NCI-H2081 (cell line): ENCODE results near the gene HEYL.

Experiments
- DNase-seq, 2 experiments: peaks; one replicate each; lab custom pipeline; 2025; lab: John Stamatoyannopoulos, UW

HEYL gene

GRCh38 chr1:39666772-39667171 is 27.3 kb upstream of the HEYL start:
- DNase-seq: no peak

- no peak for DNase-seq
These were observed 24.1 kb upstream of the HEYL start for GRCh38 chr1:39663559-39663958.

- DNase-seq: no peak
These were observed 23.4 kb upstream of the HEYL start for GRCh38 chr1:39662861-39663260.

- DNase-seq: no peak
These were observed 20.1 kb upstream of the HEYL start for GRCh38 chr1:39659538-39659937.

- DNase-seq: no peak
These were observed 19.7 kb upstream of the HEYL start for GRCh38 chr1:39659110-39659509.

GRCh38 chr1:39657923-39658485 is 18.6 kb upstream of the HEYL start:
- peak; percentile 46 to 73 for DNase-seq

GRCh38 chr1:39657402-39657801 is 18.0 kb upstream of the HEYL start:
- no peak for DNase-seq

- DNase-seq: no peak
These were observed 16.9 kb upstream of the HEYL start for GRCh38 chr1:39656391-39656790.

GRCh38 chr1:39655578-39656268 is 16.3 kb upstream of the HEYL start:
- no peak for DNase-seq

- DNase-seq: no peak
These were observed 14.8 kb upstream of the HEYL start for GRCh38 chr1:39654291-39654690.

- DNase-seq: peak; percentile 80 to 82
These were observed 14.1 kb upstream of the HEYL start for GRCh38 chr1:39653546-39654031.

GRCh38 chr1:39652554-39652953 is 13.1 kb upstream of the HEYL start:
- no peak for DNase-seq

- no peak for DNase-seq
These were observed 12.7 kb upstream of the HEYL start for GRCh38 chr1:39652105-39652504.

GRCh38 chr1:39650431-39650830 is 11.0 kb upstream of the HEYL start:
- DNase-seq: no peak

- no peak for DNase-seq
These were observed 10.3 kb upstream of the HEYL start for GRCh38 chr1:39649636-39650185.

GRCh38 chr1:39648496-39648895 is 9.1 kb upstream of the HEYL start:
- no peak for DNase-seq

GRCh38 chr1:39647247-39647646 is 7.8 kb upstream of the HEYL start:
- DNase-seq: no peak

GRCh38 chr1:39646232-39647081 is 7.0 kb upstream of the HEYL start:
- DNase-seq: no peak

GRCh38 chr1:39645411-39646043 is 6.1 kb upstream of the HEYL start:
- no peak for DNase-seq

- no peak for DNase-seq
These were observed 4.3 kb upstream of the HEYL start for GRCh38 chr1:39643705-39644104.

GRCh38 chr1:39642796-39643195 is 3.4 kb upstream of the HEYL start:
- no peak for DNase-seq

GRCh38 chr1:39640861-39641260 is 1.4 kb upstream of the HEYL start:
- no peak for DNase-seq
